ENCODE data around the gene OR8U1.
"Not testable (repeated sequence)": the region's sequence is repeated elsewhere in the genome, so short reads cannot be mapped to it uniquely, and the experiment has no call there.

The OR8U1 gene

GRCh38 chr11:56375324-56375723, at the start of gene OR8U1:
TSS of gene OR8U1 (plus strand) at chr11:56375624. CDS start at chr11:56375624, 0 bp downstream.
- Histone ChIP-seq H3K27ac (ENCODE audit: low read length) (no peak within 1 kb of the TSS), H3K4me1 (ENCODE audit: control insufficient read depth in 1 of 2, insufficient read depth in 2 of 2, low read length in 2 of 2) (no peaks in the 10 kb centered on the region), H3K4me3 (ENCODE audit: low read depth in 1 of 2, low read length in 2 of 2) (no peak within 1 kb of the TSS)

GRCh38 chr11:56331861-56332491, 43.4 kb upstream of the OR8U1 start:
- no peak overlapping the region for H3K4me3 ChIP-seq (ENCODE audit: low read depth in 1 of 2, low read length in 2 of 2)
- no peaks in the 10 kb centered on the region for H3K36me3 ChIP-seq (ENCODE audit: control insufficient read depth in 1 of 2, insufficient read depth in 2 of 2, low read length in 2 of 2)
- H3K4me1 ChIP-seq (ENCODE audit: control insufficient read depth in 1 of 2, insufficient read depth in 2 of 2, low read length in 2 of 2), result no peaks in the 10 kb centered on the region
- no peak overlapping the region for H3K27ac ChIP-seq (ENCODE audit: low read length)
- peaks cover 0 to 5% of the 10 kb centered on the region in 2 donors for H3K9me3 ChIP-seq (ENCODE audit: control insufficient read depth in 1 of 2, low read length in 2 of 2)
- no peaks in the 10 kb centered on the region for H3K27me3 ChIP-seq (ENCODE audit: low read depth, low read length)

More at GRCh38 chr11:56375324-56375723, at the start of gene OR8U1:
- no peaks in the 10 kb centered on the region for H3K27me3 ChIP-seq (ENCODE audit: low read depth, low read length)
- no peaks in the 10 kb centered on the region for H3K36me3 ChIP-seq (ENCODE audit: control insufficient read depth in 1 of 2, insufficient read depth in 2 of 2, low read length in 2 of 2)
- no peaks in the 10 kb centered on the region for H3K9me3 ChIP-seq (ENCODE audit: control insufficient read depth in 1 of 2, low read length in 2 of 2)

DNA sequence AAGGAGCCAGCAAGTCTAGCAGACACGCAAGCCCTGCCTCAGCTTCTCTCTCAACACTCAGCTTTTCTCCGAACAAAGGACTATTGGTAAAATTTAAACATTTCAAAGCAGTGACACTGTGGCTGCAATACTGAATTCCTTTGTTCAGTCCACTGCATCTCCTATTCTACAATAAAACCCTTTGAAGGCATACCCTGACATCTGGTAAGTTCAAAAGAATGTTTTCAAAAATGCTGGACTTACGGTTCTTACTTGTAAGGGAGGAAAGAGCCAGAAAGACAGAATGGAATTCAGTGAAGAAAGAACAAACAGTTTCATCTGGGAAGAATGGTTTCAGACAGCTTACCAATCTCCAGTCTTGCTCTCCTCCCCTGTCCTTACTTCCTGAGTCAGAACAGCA, 42.3 kb upstream of the OR8U1 start:
- Histone ChIP-seq H3K9me3 (ENCODE audit: control insufficient read depth in 1 of 2, low read length in 2 of 2) (peaks cover 0 to 5% of the 10 kb centered on the region in 2 donors), H3K27me3 (ENCODE audit: low read depth, low read length) (no peaks in the 10 kb centered on the region), H3K4me1 (ENCODE audit: control insufficient read depth in 1 of 2, insufficient read depth in 2 of 2, low read length in 2 of 2) (no peaks in the 10 kb centered on the region), H3K27ac (ENCODE audit: low read length) (no peak overlapping the region), H3K36me3 (ENCODE audit: control insufficient read depth in 1 of 2, insufficient read depth in 2 of 2, low read length in 2 of 2) (no peaks in the 10 kb centered on the region), H3K4me3 (ENCODE audit: low read depth in 1 of 2, low read length in 2 of 2) (no peak overlapping the region)

DNA sequence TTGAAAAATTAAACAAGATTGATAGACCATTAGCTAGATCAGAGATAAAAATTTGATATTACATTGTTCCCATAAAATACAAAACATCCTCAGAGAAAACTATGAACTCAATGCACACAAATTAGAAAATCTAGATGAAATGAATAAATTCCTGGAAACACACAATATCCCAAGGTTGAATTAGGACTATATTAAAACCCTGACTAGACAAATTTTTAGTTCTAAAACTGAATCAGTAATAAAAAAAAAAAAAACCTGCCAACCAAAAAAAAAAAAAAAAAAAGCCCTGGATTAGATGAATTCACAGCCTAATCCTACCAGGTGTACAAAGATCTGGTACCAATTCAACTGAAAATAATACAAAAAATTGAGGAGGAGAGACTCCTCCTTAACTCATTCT, 35.1 kb upstream of the OR8U1 start:
- peaks cover 4 to 5% of the 10 kb centered on the region in 2 donors for H3K9me3 ChIP-seq (ENCODE audit: control insufficient read depth in 1 of 2, low read length in 2 of 2)
- no peak overlapping the region for H3K27ac ChIP-seq (ENCODE audit: low read length)
- no peaks in the 10 kb centered on the region for H3K4me1 ChIP-seq (ENCODE audit: control insufficient read depth in 1 of 2, insufficient read depth in 2 of 2, low read length in 2 of 2)
- no peaks in the 10 kb centered on the region for H3K36me3 ChIP-seq (ENCODE audit: control insufficient read depth in 1 of 2, insufficient read depth in 2 of 2, low read length in 2 of 2)
- H3K27me3 ChIP-seq (ENCODE audit: low read depth, low read length), result no peaks in the 10 kb centered on the region
- H3K4me3 ChIP-seq (ENCODE audit: low read depth in 1 of 2, low read length in 2 of 2), result no peak overlapping the region

GRCh38 chr11:56345739-56346138, 29.7 kb upstream of the OR8U1 start, which contains the start of gene OR8K1:
TSS of gene OR8K1 (plus strand) at chr11:56346039. CDS start at chr11:56346039, 0 bp downstream.
- Histone ChIP-seq H3K36me3 (ENCODE audit: control insufficient read depth in 1 of 2, insufficient read depth in 2 of 2, low read length in 2 of 2) (no peaks in the 10 kb centered on the region), H3K4me3 (ENCODE audit: low read depth in 1 of 2, low read length in 2 of 2) (no peak within 1 kb of the TSS), H3K9me3 (ENCODE audit: control insufficient read depth in 1 of 2, low read length in 2 of 2) (no peaks in the 10 kb centered on the region), H3K4me1 (ENCODE audit: control insufficient read depth in 1 of 2, insufficient read depth in 2 of 2, low read length in 2 of 2) (no peaks in the 10 kb centered on the region), H3K27ac (ENCODE audit: low read length) (no peak within 1 kb of the TSS), H3K27me3 (ENCODE audit: low read depth, low read length) (no peaks in the 10 kb centered on the region)

DNA sequence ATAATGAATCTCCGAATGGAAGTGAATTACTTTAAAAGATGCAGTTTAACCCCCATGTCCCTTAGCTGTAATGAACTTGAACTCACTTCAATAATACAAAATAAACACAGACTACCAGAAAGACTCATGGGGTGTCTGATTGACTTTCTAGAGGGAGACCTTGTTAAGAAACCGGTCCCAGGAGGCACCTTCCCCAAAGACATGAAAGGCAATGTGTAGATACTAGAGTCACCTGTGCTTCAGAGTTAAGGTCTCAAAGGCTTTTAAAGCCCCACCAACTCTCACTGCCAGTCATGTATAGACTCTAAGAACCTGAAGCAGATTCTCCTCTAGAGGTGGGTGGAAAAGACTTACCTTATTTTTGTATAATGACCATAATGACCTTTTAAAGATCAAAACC, 21.4 kb upstream of the OR8U1 start, which contains the start of gene OR8J1:
Gene OR8J1, plus strand, starts transcription at position 301 of the 400 bp plus-strand sequence. CDS start 5,956 bp downstream, outside the sequence.
- Histone ChIP-seq H3K9me3 (ENCODE audit: control insufficient read depth in 1 of 2, low read length in 2 of 2) (no peaks in the 10 kb centered on the region), H3K4me3 (ENCODE audit: low read depth in 1 of 2, low read length in 2 of 2) (no peak within 1 kb of the TSS), H3K36me3 (ENCODE audit: control insufficient read depth in 1 of 2, insufficient read depth in 2 of 2, low read length in 2 of 2) (no peaks in the 10 kb centered on the region), H3K4me1 (ENCODE audit: control insufficient read depth in 1 of 2, insufficient read depth in 2 of 2, low read length in 2 of 2) (no peaks in the 10 kb centered on the region), H3K27me3 (ENCODE audit: low read depth, low read length) (no peaks in the 10 kb centered on the region), H3K27ac (ENCODE audit: low read length) (no peak within 1 kb of the TSS)

GRCh38 chr11:56380120-56380519, 4.7 kb downstream of the OR8U1 start:
- Histone ChIP-seq H3K4me1 (ENCODE audit: control insufficient read depth in 1 of 2, insufficient read depth in 2 of 2, low read length in 2 of 2) (no peaks in the 10 kb centered on the region), H3K36me3 (ENCODE audit: control insufficient read depth in 1 of 2, insufficient read depth in 2 of 2, low read length in 2 of 2) (no peaks in the 10 kb centered on the region), H3K4me3 (ENCODE audit: low read depth in 1 of 2, low read length in 2 of 2) (no peak overlapping the region), H3K27ac (ENCODE audit: low read length) (no peak overlapping the region), H3K9me3 (ENCODE audit: control insufficient read depth in 1 of 2, low read length in 2 of 2) (no peaks in the 10 kb centered on the region), H3K27me3 (ENCODE audit: low read depth, low read length) (no peaks in the 10 kb centered on the region)

GRCh38 chr11:56394381-56394780, 19.0 kb downstream of the OR8U1 start:
- H3K9me3 ChIP-seq (ENCODE audit: control insufficient read depth in 1 of 2, low read length in 2 of 2), result no peaks in the 10 kb centered on the region
- no peaks in the 10 kb centered on the region for H3K36me3 ChIP-seq (ENCODE audit: control insufficient read depth in 1 of 2, insufficient read depth in 2 of 2, low read length in 2 of 2)
- H3K4me3 ChIP-seq (ENCODE audit: low read depth in 1 of 2, low read length in 2 of 2), result no peak overlapping the region
- H3K4me1 ChIP-seq (ENCODE audit: control insufficient read depth in 1 of 2, insufficient read depth in 2 of 2, low read length in 2 of 2), result no peaks in the 10 kb centered on the region
- H3K27ac ChIP-seq (ENCODE audit: low read length), result no peak overlapping the region
- no peaks in the 10 kb centered on the region for H3K27me3 ChIP-seq (ENCODE audit: low read depth, low read length)

DNA sequence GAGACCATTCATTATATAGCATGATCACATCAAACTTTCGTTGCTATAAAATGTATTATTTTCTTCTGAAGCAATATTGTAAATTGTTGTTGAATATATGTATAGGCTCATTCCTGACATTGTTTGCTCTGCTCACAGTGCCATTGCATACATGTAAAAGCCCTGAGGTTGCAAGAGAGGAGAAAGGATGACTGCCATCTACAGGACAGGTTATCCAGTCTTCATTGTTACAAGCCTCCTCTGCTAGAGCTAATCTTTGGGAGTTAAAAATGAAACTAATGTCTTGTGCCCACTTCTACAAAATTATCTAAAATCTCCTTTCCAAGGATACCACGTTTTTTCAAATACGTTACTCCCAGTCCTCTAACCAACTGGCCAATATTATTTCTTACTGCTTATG, 20.6 kb downstream of the OR8U1 start:
- H3K4me1 ChIP-seq (ENCODE audit: control insufficient read depth in 1 of 2, insufficient read depth in 2 of 2, low read length in 2 of 2), result no peaks in the 10 kb centered on the region
- H3K27ac ChIP-seq (ENCODE audit: low read length), result no peak overlapping the region
- no peak overlapping the region for H3K4me3 ChIP-seq (ENCODE audit: low read depth in 1 of 2, low read length in 2 of 2)
- no peaks in the 10 kb centered on the region for H3K27me3 ChIP-seq (ENCODE audit: low read depth, low read length)
- H3K36me3 ChIP-seq (ENCODE audit: control insufficient read depth in 1 of 2, insufficient read depth in 2 of 2, low read length in 2 of 2), result no peaks in the 10 kb centered on the region
- no peaks in the 10 kb centered on the region for H3K9me3 ChIP-seq (ENCODE audit: control insufficient read depth in 1 of 2, low read length in 2 of 2)

- H3K9me3 ChIP-seq (ENCODE audit: control insufficient read depth in 1 of 2, low read length in 2 of 2); H3K4me1 ChIP-seq (ENCODE audit: control insufficient read depth in 1 of 2, insufficient read depth in 2 of 2, low read length in 2 of 2); H3K4me3 ChIP-seq (ENCODE audit: low read depth in 1 of 2, low read length in 2 of 2); H3K27me3 ChIP-seq (ENCODE audit: low read depth, low read length); H3K27ac ChIP-seq (ENCODE audit: low read length); H3K36me3 ChIP-seq (ENCODE audit: control insufficient read depth in 1 of 2, insufficient read depth in 2 of 2, low read length in 2 of 2): not testable (repeated sequence)
These were observed 26.5 kb downstream of the OR8U1 start for GRCh38 chr11:56401858-56402461.

- no peaks in the 10 kb centered on the region for H3K9me3 ChIP-seq (ENCODE audit: control insufficient read depth in 1 of 2, low read length in 2 of 2)
- H3K4me3 ChIP-seq (ENCODE audit: low read depth in 1 of 2, low read length in 2 of 2), result no peak overlapping the region
- no peaks in the 10 kb centered on the region for H3K4me1 ChIP-seq (ENCODE audit: control insufficient read depth in 1 of 2, insufficient read depth in 2 of 2, low read length in 2 of 2)
- no peaks in the 10 kb centered on the region for H3K27me3 ChIP-seq (ENCODE audit: low read depth, low read length)
- H3K36me3 ChIP-seq (ENCODE audit: control insufficient read depth in 1 of 2, insufficient read depth in 2 of 2, low read length in 2 of 2), result no peaks in the 10 kb centered on the region
- no peak overlapping the region for H3K27ac ChIP-seq (ENCODE audit: low read length)
These were observed 29.0 kb downstream of the OR8U1 start for GRCh38 chr11:56404393-56404792.

DNA sequence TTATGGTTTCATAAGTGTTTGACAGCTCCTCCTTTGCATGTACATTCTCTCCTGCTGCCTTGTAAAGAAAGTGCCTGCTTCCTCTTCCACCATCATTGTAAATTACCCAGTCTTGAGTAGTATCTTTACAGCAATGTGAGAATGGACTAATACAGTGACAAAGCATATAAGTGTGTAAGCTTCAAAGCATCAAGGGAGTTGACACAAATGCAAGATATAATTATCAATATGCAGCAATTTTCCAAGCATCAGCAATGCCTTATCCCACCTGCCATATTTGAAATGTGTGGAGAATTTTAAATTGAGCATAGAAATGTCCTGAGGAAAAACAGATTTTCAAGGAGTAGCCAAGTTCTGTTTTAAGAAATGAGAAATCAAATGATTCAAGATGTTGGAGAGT, 35.4 kb downstream of the OR8U1 start:
- H3K27me3 ChIP-seq (ENCODE audit: low read depth, low read length), result no peaks in the 10 kb centered on the region
- no peak overlapping the region for H3K27ac ChIP-seq (ENCODE audit: low read length)
- no peak overlapping the region for H3K4me3 ChIP-seq (ENCODE audit: low read depth in 1 of 2, low read length in 2 of 2)
- no peaks in the 10 kb centered on the region for H3K9me3 ChIP-seq (ENCODE audit: control insufficient read depth in 1 of 2, low read length in 2 of 2)
- no peaks in the 10 kb centered on the region for H3K4me1 ChIP-seq (ENCODE audit: control insufficient read depth in 1 of 2, insufficient read depth in 2 of 2, low read length in 2 of 2)
- no peaks in the 10 kb centered on the region for H3K36me3 ChIP-seq (ENCODE audit: control insufficient read depth in 1 of 2, insufficient read depth in 2 of 2, low read length in 2 of 2)
